ENCODE results near the gene FYB1. TPM values are rescaled to one million over a fixed set of nuclear protein-coding genes. Genes with fewer than 3 reads are reported as not detected.

FYB1 gene
- total RNA-seq, 2 experiments from 2014 or later, result 0.16 TPM; not detected in 1

DNA sequence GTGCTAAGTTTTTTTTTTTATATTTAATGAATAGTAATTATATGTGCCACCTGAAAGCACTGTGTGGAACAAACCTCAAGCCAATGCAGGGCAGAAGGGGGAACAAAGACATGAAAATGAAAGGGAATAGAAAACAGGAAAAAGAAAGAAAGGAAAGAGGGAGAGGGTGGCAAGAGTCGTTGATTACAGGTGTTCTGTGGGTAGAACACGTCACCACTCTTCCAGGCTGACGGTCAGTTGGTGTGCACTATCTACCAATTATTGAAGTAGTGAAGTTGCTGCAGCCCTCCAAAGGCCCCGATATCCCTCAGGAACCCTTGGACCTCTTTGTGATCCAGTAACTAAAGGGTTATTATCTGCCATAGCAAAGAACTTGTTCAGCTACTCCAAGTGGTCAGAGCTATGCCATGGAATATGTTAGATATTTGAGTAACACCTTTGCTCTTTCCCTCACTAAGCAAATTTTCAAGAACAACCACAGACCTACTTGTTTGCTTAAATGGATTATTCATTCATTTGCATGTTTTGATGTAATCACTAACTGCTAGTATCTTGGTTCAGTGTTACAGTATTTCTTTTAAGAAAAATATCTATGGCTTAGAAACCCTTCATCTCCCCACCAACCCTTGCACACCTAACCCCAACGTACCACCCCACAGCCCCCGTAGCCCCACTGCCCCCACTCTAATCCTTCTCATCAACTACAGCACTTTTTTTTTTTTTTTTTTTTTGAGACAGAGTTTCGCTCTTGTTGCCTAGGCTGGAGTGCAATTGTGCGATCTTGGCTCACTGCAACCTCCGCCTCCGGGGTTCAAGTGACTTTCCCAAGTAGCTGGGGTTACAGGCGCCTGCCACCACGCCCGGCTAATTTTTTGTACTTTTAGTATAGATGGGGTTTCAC, 31.3 kb downstream of the FYB1 start:
- BruUV-seq (replicated peaks), result no TSS peak
- POLR2A ChIA-PET, result interaction anchor here (0.6 to 1.1 kb wide), 4 partner anchors 8 to 838 kb away, joined by 3 to 6 read pairs (median 3); no protein-coding TSS in a partner anchor
- TF ChIP-seq EZH2phosphoT487 (IDR thresholded peaks at IDR 0.05; ENCODE audit: borderline replicate concordance, low read depth, low read length), result no peak
- TF ChIP-seq, protein P1, sequence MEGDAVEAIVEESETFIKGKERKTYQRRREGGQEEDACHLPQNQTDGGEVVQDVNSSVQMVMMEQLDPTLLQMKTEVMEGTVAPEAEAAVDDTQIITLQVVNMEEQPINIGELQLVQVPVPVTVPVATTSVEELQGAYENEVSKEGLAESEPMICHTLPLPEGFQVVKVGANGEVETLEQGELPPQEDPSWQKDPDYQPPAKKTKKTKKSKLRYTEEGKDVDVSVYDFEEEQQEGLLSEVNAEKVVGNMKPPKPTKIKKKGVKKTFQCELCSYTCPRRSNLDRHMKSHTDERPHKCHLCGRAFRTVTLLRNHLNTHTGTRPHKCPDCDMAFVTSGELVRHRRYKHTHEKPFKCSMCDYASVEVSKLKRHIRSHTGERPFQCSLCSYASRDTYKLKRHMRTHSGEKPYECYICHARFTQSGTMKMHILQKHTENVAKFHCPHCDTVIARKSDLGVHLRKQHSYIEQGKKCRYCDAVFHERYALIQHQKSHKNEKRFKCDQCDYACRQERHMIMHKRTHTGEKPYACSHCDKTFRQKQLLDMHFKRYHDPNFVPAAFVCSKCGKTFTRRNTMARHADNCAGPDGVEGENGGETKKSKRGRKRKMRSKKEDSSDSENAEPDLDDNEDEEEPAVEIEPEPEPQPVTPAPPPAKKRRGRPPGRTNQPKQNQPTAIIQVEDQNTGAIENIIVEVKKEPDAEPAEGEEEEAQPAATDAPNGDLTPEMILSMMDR (conservative IDR thresholded peaks at IDR 0.05; ENCODE audit: low read length), result no peak
- CTCF ChIA-PET (ENCODE audit: unreplicated experiment), result no interaction called here
- intact Hi-C loops (cut with micrococcal nuclease; ENCODE audit: unreplicated experiment), result no loop called here
- Histone ChIP-seq H3K4me1 (ENCODE audit: insufficient read depth, low read length, poor library complexity, severe bottlenecking) (no peaks in the 10 kb centered on the region), H3K4me3 (ENCODE audit: low read depth, low read length, poor library complexity, severe bottlenecking) (no peak overlapping the region), H3K36me3 (ENCODE audit: insufficient read depth, low read length) (no peaks in the 10 kb centered on the region), H2AFZ (ENCODE audit: low read length) (no peak overlapping the region), H3K27ac (ENCODE audit: low read depth, low read length, poor library complexity, severe bottlenecking) (no peak overlapping the region), H3K9me2 (ENCODE audit: insufficient read depth, low read length) (no peaks in the 10 kb centered on the region), H3K4me2 (ENCODE audit: low read length) (no peak overlapping the region), H3K79me2 (ENCODE audit: insufficient read depth, low read depth, low read length) (no peaks in the 10 kb centered on the region), H3K9me3 (ENCODE audit: low read length) (no peaks in the 10 kb centered on the region), H4K20me1 (ENCODE audit: insufficient read depth, low read length) (no peaks in the 10 kb centered on the region)
- no peak for DNase-seq (ENCODE audit: low spot score)

DNA sequence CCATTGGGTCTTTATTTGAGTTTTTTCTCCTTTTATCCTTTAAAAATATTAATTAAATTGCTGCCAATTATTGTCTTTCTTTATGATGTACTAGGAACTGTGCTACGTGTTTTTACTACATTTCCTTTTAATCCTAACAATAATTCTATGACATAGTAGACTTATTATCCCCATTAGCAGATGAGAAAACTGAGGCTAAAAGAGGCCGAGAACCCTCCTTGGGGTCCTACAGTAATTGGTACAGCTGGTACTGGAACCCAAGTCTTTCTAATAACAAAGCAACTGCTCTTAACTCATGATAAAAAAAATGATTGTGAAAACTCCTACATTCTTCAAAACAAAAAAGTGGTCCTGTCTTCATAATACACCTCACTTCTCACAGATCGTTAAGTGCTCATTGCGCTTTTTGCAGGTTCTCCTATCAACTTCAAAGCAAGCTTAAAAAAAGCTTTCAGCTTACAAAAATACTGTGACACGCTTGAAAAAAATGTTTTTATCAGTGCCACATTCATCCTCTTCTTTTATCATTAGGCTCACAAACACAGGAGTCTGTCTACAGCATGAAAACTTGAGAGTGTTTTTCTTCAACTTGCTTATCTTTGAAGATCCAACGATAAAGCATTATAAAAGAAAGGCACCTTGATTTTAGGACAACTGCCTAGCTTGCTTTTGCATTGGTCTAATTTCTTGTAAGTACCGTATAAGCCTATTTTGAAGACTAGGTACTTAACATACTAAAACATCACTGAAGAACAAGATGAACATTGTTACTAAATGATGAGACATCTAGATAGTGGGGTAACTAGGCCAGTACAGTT, 32.4 kb downstream of the FYB1 start:
- TF ChIP-seq EZH2phosphoT487 (IDR thresholded peaks at IDR 0.05; ENCODE audit: borderline replicate concordance, low read depth, low read length), result no peak
- TF ChIP-seq, protein P1 (conservative IDR thresholded peaks at IDR 0.05; ENCODE audit: low read length), result no peak
- ChIA-PET CTCF (ENCODE audit: unreplicated experiment) (no interaction called here), POLR2A (interaction anchor here (0.5 to 1.1 kb wide), 5 partner anchors 9 to 1174 kb away, joined by 3 read pairs; no protein-coding TSS in a partner anchor)
- no peak overlapping the region for H3K4me3 ChIP-seq (ENCODE audit: low read depth, low read length, poor library complexity, severe bottlenecking)
- BruUV-seq (replicated peaks), result no TSS peak
- H2AFZ ChIP-seq (ENCODE audit: low read length), result no peak overlapping the region
- intact Hi-C loops (cut with micrococcal nuclease; ENCODE audit: unreplicated experiment), result no loop called here
- no peaks in the 10 kb centered on the region for H3K9me2 ChIP-seq (ENCODE audit: insufficient read depth, low read length)
- no peaks in the 10 kb centered on the region for H3K79me2 ChIP-seq (ENCODE audit: insufficient read depth, low read depth, low read length)
- no peaks in the 10 kb centered on the region for H3K9me3 ChIP-seq (ENCODE audit: low read length)
- DNase-seq (ENCODE audit: low spot score), result no peak
- no peaks in the 10 kb centered on the region for H3K36me3 ChIP-seq (ENCODE audit: insufficient read depth, low read length)
- no peaks in the 10 kb centered on the region for H4K20me1 ChIP-seq (ENCODE audit: insufficient read depth, low read length)
- H3K4me2 ChIP-seq (ENCODE audit: low read length), result no peak overlapping the region
- no peak overlapping the region for H3K27ac ChIP-seq (ENCODE audit: low read depth, low read length, poor library complexity, severe bottlenecking)
- no peaks in the 10 kb centered on the region for H3K4me1 ChIP-seq (ENCODE audit: insufficient read depth, low read length, poor library complexity, severe bottlenecking)
